ENCODE measurements around the gene OSBPL10. TPM values are rescaled to one million over a fixed set of nuclear protein-coding genes. Genes with fewer than 3 reads are reported as not detected.
"Not testable (repeated sequence)": the region's sequence is repeated elsewhere in the genome, so short reads cannot be mapped to it uniquely, and the experiment has no call there.

Gene OSBPL10
- total and polyA plus RNA-seq, 2 of the 8 experiments (the other 6 are each of a cell fraction or from before 2014, with no cell fraction given) = 26.2 to 86.7 TPM

DNA sequence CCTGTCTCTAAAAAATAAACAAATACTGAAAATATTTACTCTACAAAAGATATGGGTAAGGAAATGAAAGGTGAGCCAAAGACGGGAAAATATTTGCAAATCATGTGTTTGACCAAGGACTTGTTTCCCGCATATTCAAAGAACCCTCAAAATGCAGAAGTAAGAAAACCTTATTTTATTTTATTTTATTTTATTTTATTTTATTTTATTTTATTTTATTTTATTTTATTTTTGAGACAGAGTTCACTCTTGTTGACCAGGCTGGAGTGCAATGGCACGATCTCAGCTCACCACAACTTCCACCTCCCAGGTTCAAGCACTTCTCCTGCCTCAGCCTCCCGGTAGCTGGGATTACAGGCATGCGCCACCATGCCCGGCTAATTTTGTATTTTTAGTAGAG is 11.9 kb upstream of the OSBPL10 start:
- H3K79me1 ChIP-seq (ENCODE audit: low read depth, low read length); H3K56ac ChIP-seq (replicated peaks; ENCODE audit: insufficient read length, low read depth, low read length); H2BK120ac ChIP-seq (replicated peaks; ENCODE audit: low read depth, low read length); H2BK12ac ChIP-seq (ENCODE audit: low read depth, low read length); H3K23ac ChIP-seq (ENCODE audit: insufficient read length); H3K4me2 ChIP-seq (ENCODE audit: insufficient read depth in 1 of 2, low read depth in 2 of 2, low read length in 2 of 2); H4K8ac ChIP-seq (ENCODE audit: extremely low read depth, insufficient read depth, low read length); H3K79me2 ChIP-seq (ENCODE audit: control insufficient read depth in 1 of 2, insufficient read depth in 2 of 2, low read length in 2 of 2); H3K18ac ChIP-seq (ENCODE audit: extremely low read depth, low read length); H4K20me1 ChIP-seq (replicated peaks in 1 of 2; ENCODE audit: control insufficient read depth in 1 of 2, insufficient read depth in 2 of 2, low read length in 2 of 2); FAIRE-seq; H3K27ac ChIP-seq (ENCODE audit: low read depth, low read length); H2BK5ac ChIP-seq (ENCODE audit: low read depth, low read length); H2AFZ ChIP-seq (ENCODE audit: low read length); DNase-seq (ENCODE audit: low read depth in 1 of 2, low spot score in 2 of 2); H2AK5ac ChIP-seq (ENCODE audit: low read depth, low read length); H3K23me2 ChIP-seq (ENCODE audit: low read depth, low read length); H4K91ac ChIP-seq (replicated peaks; ENCODE audit: insufficient read length, low read length); H3K4ac ChIP-seq (replicated peaks; ENCODE audit: insufficient read length, low read depth, low read length); H3K9ac ChIP-seq (replicated peaks in 1 of 4; ENCODE audit: extremely low read depth in 1 of 4, low read depth in 3 of 4, low read length in 3 of 4); H3K4me3 ChIP-seq (ENCODE audit: extremely low read depth in 1 of 4, insufficient read depth in 2 of 4, low read depth in 3 of 4, low read length in 4 of 4); H3K4me1 ChIP-seq (replicated peaks in 1 of 4; ENCODE audit: control insufficient read depth in 3 of 4, insufficient read depth in 4 of 4, low read length in 3 of 4); H3K14ac ChIP-seq (ENCODE audit: insufficient read length); H2BK15ac ChIP-seq (ENCODE audit: low read length); H4K5ac ChIP-seq (ENCODE audit: insufficient read length, low read depth, low read length); H3K27me3 ChIP-seq (replicated peaks in 1 of 4; ENCODE audit: control insufficient read depth in 3 of 4, extremely low read depth in 1 of 4, insufficient read depth in 3 of 4, low read length in 3 of 4); POLR2A ChIA-PET (ENCODE audit: partially characterized antibody); H2BK20ac ChIP-seq (ENCODE audit: low read length): not testable (repeated sequence)
- 96% methylated on average over 6 of the region's 6 CpGs; no CpG with 5 or more reads in 1 of the 2 experiments for WGBS, 2 experiments (ENCODE audit: extremely low coverage in 1 of 2, insufficient coverage in 1 of 2, insufficient read length in 1 of 2, insufficient replicate concordance in 2 of 2, low coverage in 1 of 2, low lambda C conversion rate in 2 of 2, missing lambda C conversion rate in 1 of 2)
- Histone ChIP-seq H3K9me3 (ENCODE audit: insufficient read depth in 2 of 2, low read depth in 1 of 2, low read length in 1 of 2) (peaks cover 19 to 28% of the 10 kb centered on the region in 2 experiments), H3K36me3 (ENCODE audit: control insufficient read depth in 2 of 4, insufficient read depth in 4 of 4, low read length in 3 of 4) (peaks cover 0 to 16% (median 6%) of the 10 kb centered on the region in 4 experiments; a peak in 5 of 8 replicates)
- CTCF ChIA-PET (ENCODE audit: partially characterized antibody) = interaction anchor here (0.7 to 1.0 kb wide), 2 partner anchors 10 to 26 kb away, joined by 4 read pairs; no protein-coding TSS in a partner anchor
